Tibial nerve (tissue), 4 donors: ENCODE data around the gene SGTB. TPM values are rescaled to one million over a fixed set of nuclear protein-coding genes. Genes with fewer than 3 reads are reported as not detected.
"Not testable (repeated sequence)": the region's sequence is repeated elsewhere in the genome, so short reads cannot be mapped to it uniquely, and the experiment has no call there.

ENCODE experiments used
- DNase-seq, 2 donors: peaks; one replicate each; pipeline ENCODE4 v3.0.0-alpha.2; 2019; ENCODE audit warnings: low spot score in 2 of 2
- H3K27ac ChIP-seq, 4 donors: fragments of 200-600 bp; sonication (generic) in 3 of 4; one replicate each; pipeline ENCODE4 v1.5.1; 2017 to 2019; ENCODE audit warnings: mild to moderate bottlenecking in 1 of 4
- H3K27me3 ChIP-seq, 2 donors: fragments of 200-600 bp; sonication (generic) in 1 of 2; one replicate each; pipeline versions ENCODE4 v1.5.1 to v1.6.0; 2017 to 2019
- H3K36me3 ChIP-seq, 3 donors: fragments of 200-600 bp; sonication (generic); one replicate each; pipeline ENCODE4 v1.5.1; 2018 to 2019
- H3K4me1 ChIP-seq, 4 donors: fragments of 200-600 bp; sonication (generic) in 3 of 4; one replicate each; pipeline ENCODE4 v1.5.1; 2017 to 2019
- H3K4me3 ChIP-seq, 4 donors: fragments of 200-600 bp; sonication (generic) in 3 of 4; one replicate each; pipeline ENCODE4 v1.5.1; 2017 to 2019; ENCODE audit warnings: mild to moderate bottlenecking in 1 of 4, moderate library complexity in 1 of 4
- H3K9me3 ChIP-seq, 4 donors: fragments of 200-600 bp; sonication (generic) in 3 of 4; one replicate each; pipeline ENCODE4 v1.5.1; 2017 to 2019
- CTCF ChIP-seq, 5 experiments: fragments of 200-600 bp in 3 of 5; fragments of 450-650 bp in 2 of 5; sonication (generic) in 3 of 5; IDR thresholded peaks; one replicate each; pipeline ENCODE4 v1.5.1; 2016 to 2019; ENCODE audit warnings: antibody characterized with exemption in 5 of 5, mild to moderate bottlenecking in 3 of 5, moderate library complexity in 2 of 5
- EP300 ChIP-seq, 2 donors: sonication (generic); formaldehyde crosslinking; IDR thresholded peaks; one replicate each; pipeline ENCODE4 v1.6.1; 2017; ENCODE audit warnings: antibody characterized with exemption in 2 of 2, mild to moderate bottlenecking in 1 of 2
- POLR2A ChIP-seq, 2 donors: fragments of 450-650 bp; IDR thresholded peaks; one replicate each; pipeline ENCODE4 v1.6.1; 2017; ENCODE audit warnings: antibody characterized with exemption in 2 of 2, mild to moderate bottlenecking in 2 of 2, moderate library complexity in 2 of 2
- WGBS, 2 donors: methylation state at CpG; one replicate each; pipeline ENCODE4 v1.1.5; 2018; 5-methylcytosine and 5-hydroxymethylcytosine counted together
- total RNA-seq, 4 donors: library from RNA; depleted of rRNA; stranded (reverse); fragments of >200 nt; gene quantifications; one replicate each; pipeline ENCODE4 v1.1.0, GENCODE V29; 2016

SGTB gene
- total RNA-seq, 4 donors from 2014 or later = 10.8 to 13.0 (median 11.2) TPM

DNA sequence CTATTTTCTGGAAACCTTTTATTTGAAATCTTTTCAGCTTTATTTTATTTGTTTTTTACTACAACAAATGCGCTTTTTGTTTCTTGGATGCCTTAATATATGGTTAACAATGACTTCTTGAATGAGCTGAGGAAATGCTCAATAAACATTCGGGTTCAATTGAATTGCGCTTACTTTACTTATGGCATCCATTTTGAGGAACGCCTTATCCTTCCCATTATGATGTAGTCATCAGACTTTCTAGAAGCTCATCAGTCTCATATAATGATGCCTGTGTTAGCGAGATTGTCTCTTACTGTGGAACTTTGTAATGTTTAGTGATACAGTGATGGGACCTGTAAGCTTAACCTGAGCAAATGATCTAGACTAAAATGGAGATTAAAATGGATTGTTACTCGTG lies 96.2 kb downstream of the SGTB start:
- H3K27me3 ChIP-seq = no peaks in the 10 kb centered on the region
- no peaks in the 10 kb centered on the region for H3K9me3 ChIP-seq
- 51 to 61% methylated on average over 6 of the region's 6 CpGs for WGBS, 2 donors
- no peak for DNase-seq
- H3K4me3 ChIP-seq = peak overlapping the region; percentile 72 to 96 (median 84)
- peaks cover 6 to 40% (median 18%) of the 10 kb centered on the region in 4 donors for H3K4me1 ChIP-seq
- no peak for TF ChIP-seq CTCF (IDR thresholded peaks at IDR 0.05)
- no peak for TF ChIP-seq POLR2A (IDR thresholded peaks at IDR 0.05)
- no peak for TF ChIP-seq EP300 (IDR thresholded peaks at IDR 0.05)
- H3K36me3 ChIP-seq = peaks cover 0 to 18% (median 0%) of the 10 kb centered on the region in 3 donors
- no peak overlapping the region for H3K27ac ChIP-seq

DNA sequence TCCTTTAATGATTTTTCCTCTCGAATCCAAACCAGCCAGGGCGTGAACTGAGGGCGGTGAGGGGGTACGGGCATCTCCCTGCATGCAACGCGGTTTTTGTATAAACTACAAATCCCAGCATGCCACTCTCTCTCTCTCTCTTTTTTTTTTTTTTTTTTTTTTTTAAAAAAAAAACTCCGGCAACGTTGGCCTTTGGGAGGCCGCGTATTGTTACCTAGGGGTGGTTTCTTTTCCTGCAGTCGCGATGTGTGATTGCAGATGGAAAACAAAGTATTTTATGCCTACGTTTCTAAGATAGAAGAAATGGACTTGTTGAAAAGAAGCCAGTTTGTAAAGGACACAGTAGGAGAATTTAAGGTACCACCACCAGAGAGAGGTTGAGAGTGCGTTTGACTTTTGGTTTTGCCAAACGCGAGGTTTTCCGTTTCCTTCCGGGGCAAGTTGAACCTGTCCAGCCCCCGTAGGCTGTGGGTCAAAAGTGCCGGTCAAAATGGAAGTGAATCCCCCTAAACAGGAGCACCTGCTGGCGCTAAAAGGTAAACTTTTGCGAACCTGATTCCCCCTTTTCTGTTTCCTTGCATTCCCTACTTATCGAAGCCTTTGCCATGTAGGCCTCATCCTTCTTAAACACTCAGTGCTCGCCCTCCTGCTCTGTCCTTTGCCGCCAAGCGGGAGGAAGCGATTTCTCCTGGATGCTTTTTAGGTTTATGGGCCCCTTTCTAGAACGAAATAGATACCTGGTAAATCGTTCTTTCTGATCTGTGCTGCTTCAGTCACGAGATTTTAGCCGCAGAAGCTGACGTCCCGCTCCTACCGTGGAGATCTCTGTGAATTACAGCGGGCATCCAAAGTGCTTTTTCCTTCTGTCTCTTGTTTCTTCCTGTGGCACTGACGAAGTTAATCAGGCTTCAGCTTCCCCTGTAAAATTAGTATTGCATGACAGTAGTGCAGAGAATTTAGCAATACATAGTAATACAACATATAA lies 97.0 kb downstream of the SGTB start, which contains the start of the genes SHLD3 and TRAPPC13:
Gene SHLD3, plus strand, starts transcription at position 457 of the 985 bp plus-strand sequence. CDS start 4,561 bp downstream, outside the sequence.
Gene TRAPPC13, plus strand, starts transcription at position 457 of the 985 bp plus-strand sequence. Its CDS starts 34 bp downstream, at position 491.
- no peaks in the 10 kb centered on the region for H3K27me3 ChIP-seq
- H3K27ac ChIP-seq = peak within 1 kb of the TSS; percentile 66 to 93 (median 83)
- TF ChIP-seq POLR2A (IDR thresholded peaks at IDR 0.05) = no peak
- peak in 1 of 2 donors; percentile 80 for TF ChIP-seq EP300 (IDR thresholded peaks at IDR 0.05)
- TF ChIP-seq CTCF (IDR thresholded peaks at IDR 0.05) = peak in 2 of 5 experiments; percentile 36 to 45
- 0 to 1% methylated on average over 36 of the region's 36 CpGs for WGBS, 2 donors
- peaks cover 0 to 17% (median 0%) of the 10 kb centered on the region in 3 donors for H3K36me3 ChIP-seq
- no peaks in the 10 kb centered on the region for H3K9me3 ChIP-seq
- H3K4me3 ChIP-seq = peak within 1 kb of the TSS; percentile 72 to 96 (median 84)
- DNase-seq = peak; percentile 46 to 84
- H3K4me1 ChIP-seq = peaks cover 6 to 43% (median 18%) of the 10 kb centered on the region in 4 donors

- Histone ChIP-seq H3K36me3 (peaks cover 0 to 9% (median 0%) of the 10 kb centered on the region in 3 donors), H3K9me3 (no peaks in the 10 kb centered on the region), H3K4me3 (peak within 1 kb of the TSS; percentile 72 to 96 (median 84)), H3K27me3 (no peaks in the 10 kb centered on the region), H3K4me1 (peaks cover 6 to 49% (median 18%) of the 10 kb centered on the region in 4 donors), H3K27ac (peak within 1 kb of the TSS; percentile 66 to 93 (median 83))
- TF ChIP-seq CTCF (IDR thresholded peaks at IDR 0.05) (no peak), EP300 (IDR thresholded peaks at IDR 0.05) (peak in 1 of 2 donors; percentile 62), POLR2A (IDR thresholded peaks at IDR 0.05) (peak in 1 of 2 donors; percentile 41)
- peak; percentile 79 to 84 for DNase-seq
- WGBS, 2 donors = 0% methylated on average over 30 to 32 of the region's 32 CpGs
These were observed 97.8 kb downstream of the SGTB start, which contains the start of gene TRIM23 for GRCh38 chr5:65624025-65624570. Gene TRIM23 (minus strand): TSS chr5:65624333. CDS start chr5:65624274, 59 bp downstream.

DNA sequence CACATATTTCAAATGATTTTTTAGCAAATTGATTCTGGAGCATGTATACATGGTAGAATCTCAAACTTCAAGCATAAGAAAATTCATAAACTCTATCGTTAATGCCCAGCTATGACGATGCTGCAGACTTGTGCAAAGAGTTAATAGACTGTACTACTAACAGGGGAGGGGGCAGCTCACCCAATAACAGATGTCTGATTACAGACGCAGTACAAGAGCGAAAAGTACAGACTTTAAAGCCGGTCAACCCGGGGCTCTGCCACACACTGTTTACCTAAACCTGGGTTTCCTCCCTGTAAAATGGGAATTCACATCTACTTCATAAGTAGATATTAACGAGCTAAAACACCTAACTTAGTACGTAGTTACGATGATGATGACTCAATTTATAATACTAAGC lies 98.4 kb downstream of the SGTB start:
- WGBS, 2 donors = 2 to 9% methylated on average over 9 of the region's 9 CpGs
- Histone ChIP-seq H3K4me1 (peaks cover 6 to 55% (median 18%) of the 10 kb centered on the region in 4 donors), H3K4me3 (peak overlapping the region; percentile 72 to 96 (median 84)), H3K27me3 (no peaks in the 10 kb centered on the region), H3K9me3 (no peaks in the 10 kb centered on the region), H3K27ac (peak overlapping the region in 3 of 4 donors; percentile 80 to 93 (median 86)), H3K36me3 (peaks cover 0 to 5% (median 0%) of the 10 kb centered on the region in 3 donors)
- no peak for DNase-seq
- TF ChIP-seq POLR2A (IDR thresholded peaks at IDR 0.05) (no peak), EP300 (IDR thresholded peaks at IDR 0.05) (no peak), CTCF (IDR thresholded peaks at IDR 0.05) (no peak)

DNA sequence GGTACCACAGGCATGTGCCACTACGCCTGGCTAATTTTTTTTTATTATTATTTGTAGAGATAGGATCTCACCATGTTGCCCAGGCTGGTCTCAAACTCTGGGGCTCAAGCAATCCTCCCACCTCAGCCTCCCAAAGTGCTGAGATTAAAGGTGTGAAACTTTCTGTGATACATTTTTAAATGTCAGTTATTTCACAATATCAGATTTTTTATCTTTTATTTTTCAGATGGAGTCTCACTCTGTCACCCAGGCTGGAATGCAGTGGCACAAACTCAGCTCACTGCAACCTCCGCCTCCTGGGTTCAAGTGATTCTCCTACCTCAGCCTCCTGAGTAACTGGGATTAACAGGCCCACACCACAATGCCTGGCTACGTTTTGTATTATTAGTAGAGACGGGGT lies 99.9 kb downstream of the SGTB start:
- WGBS, 2 donors = 78 to 88% methylated on average over 4 of the region's 4 CpGs
- peaks cover 6 to 61% (median 18%) of the 10 kb centered on the region in 4 donors for H3K4me1 ChIP-seq
- DNase-seq = not testable (repeated sequence)

More for the DNA sequence above, 99.9 kb downstream of the SGTB start:
- not testable (repeated sequence) for H3K9me3 ChIP-seq, H3K27me3 ChIP-seq, H3K27ac ChIP-seq, H3K36me3 ChIP-seq, H3K4me3 ChIP-seq
